GM12801 (cell line): Measurements from ENCODE around the gene PGS1.

Experiments
- CTCF ChIP-seq: IDR thresholded peaks from one replicate; pipeline ENCODE4 v1.5.1; 2011; ENCODE audit warnings: control low read depth; ENCODE audit not compliant: insufficient read length; ENCODE audit errors: extremely low read depth

PGS1 gene

GRCh38 chr17:78418326-78419026 is 40.0 kb downstream of the PGS1 start:
- no peak for TF ChIP-seq CTCF

GRCh38 chr17:78419970-78420815 is 41.7 kb downstream of the PGS1 start:
- TF ChIP-seq CTCF = no peak

GRCh38 chr17:78421084-78421533 is 42.7 kb downstream of the PGS1 start:
- no peak for TF ChIP-seq CTCF

- TF ChIP-seq CTCF = peak; percentile 11
Measured at GRCh38 chr17:78421534-78422266, 43.3 kb downstream of the PGS1 start.

- TF ChIP-seq CTCF = no peak
Measured at GRCh38 chr17:78422267-78422605, 43.8 kb downstream of the PGS1 start.

- no peak for TF ChIP-seq CTCF
Measured at GRCh38 chr17:78422872-78423588, 44.6 kb downstream of the PGS1 start.
